Liver (tissue), 9 donors: ENCODE data around the gene PPP2R2D. TPM values are rescaled to one million over a fixed set of nuclear protein-coding genes. Genes with fewer than 3 reads are reported as not detected.

Experiments
- DNase-seq: peaks from one replicate; pipeline ENCODE4 v3.0.0-alpha.2; 2017; ENCODE audit warnings: low spot score
- H3K27ac ChIP-seq, 2 donors: one replicate each; pipeline ENCODE4 v1.7.0; 2013; ENCODE audit warnings: inconsistent platforms in 2 of 2, low read length in 2 of 2, control low read depth in 1 of 2, low read depth in 1 of 2, mild to moderate bottlenecking in 1 of 2
- H3K27me3 ChIP-seq, 4 donors: one replicate each; pipeline versions ENCODE4 v1.6.1 to v1.7.0; 2013; ENCODE audit warnings: low read length in 3 of 4, inconsistent platforms in 1 of 4, mild to moderate bottlenecking in 1 of 4, moderate library complexity in 1 of 4; ENCODE audit not compliant: control insufficient read depth in 4 of 4, insufficient read depth in 4 of 4
- H3K36me3 ChIP-seq, 4 donors: one replicate each; pipeline versions ENCODE4 v1.6.1 to v1.7.0; 2013; ENCODE audit warnings: low read length in 3 of 4, mild to moderate bottlenecking in 3 of 4, low read depth in 1 of 4, moderate library complexity in 1 of 4; ENCODE audit not compliant: control insufficient read depth in 4 of 4, insufficient read depth in 3 of 4
- H3K4me1 ChIP-seq, 4 donors: one replicate each; pipeline versions ENCODE4 v1.6.1 to v1.7.0; 2013; ENCODE audit warnings: low read length in 3 of 4, mild to moderate bottlenecking in 3 of 4, moderate library complexity in 1 of 4; ENCODE audit not compliant: control insufficient read depth in 4 of 4, insufficient read depth in 4 of 4
- H3K4me3 ChIP-seq, 3 donors: one replicate each; pipeline versions ENCODE4 v1.6.1 to v1.7.0; 2013; ENCODE audit warnings: low read length in 3 of 3, control low read depth in 1 of 3, low read depth in 1 of 3, mild to moderate bottlenecking in 1 of 3
- H3K9ac ChIP-seq, 2 donors: one replicate each; pipeline ENCODE4 v1.7.0; 2013; ENCODE audit warnings: low read length in 2 of 2, mild to moderate bottlenecking in 2 of 2, moderate library complexity in 2 of 2, control low read depth in 1 of 2, low read depth in 1 of 2
- H3K9me3 ChIP-seq, 4 donors: one replicate each; pipeline versions ENCODE4 v1.6.1 to v1.7.0; 2013; ENCODE audit warnings: low read length in 3 of 4; ENCODE audit not compliant: control insufficient read depth in 4 of 4
- ATF3 ChIP-seq: IDR thresholded peaks from 2 replicates; pipeline ENCODE4 v1.6.1; 2016; ENCODE audit warnings: antibody characterized with exemption
- CTCF ChIP-seq: fragments of 150-350 bp; IDR thresholded peaks from 2 replicates; pipeline ENCODE4 v1.5.1; 2017; ENCODE audit warnings: improper control_type of control experiment, low read depth, low read length; ENCODE audit not compliant: missing input control
- EGR1 ChIP-seq, 2 donors: IDR thresholded peaks; 2 replicates each; pipeline ENCODE4 v1.6.1; 2016 to 2018; ENCODE audit warnings: antibody characterized with exemption in 2 of 2, low read depth in 2 of 2
- FOXA1 ChIP-seq: IDR thresholded peaks from 2 replicates; pipeline ENCODE4 v1.6.1; 2016; ENCODE audit warnings: antibody characterized with exemption
- FOXA2 ChIP-seq: IDR thresholded peaks from 2 replicates; pipeline ENCODE4 v1.6.1; 2016; ENCODE audit warnings: antibody characterized with exemption
- GABPA ChIP-seq, 2 donors: IDR thresholded peaks in 1 of 2; conservative IDR thresholded peaks in 1 of 2; 2 replicates each; pipeline ENCODE4 v1.6.1; 2016; ENCODE audit warnings: antibody characterized with exemption in 2 of 2, mild to moderate bottlenecking in 1 of 2, moderate library complexity in 1 of 2
- HNF4A ChIP-seq, 2 donors: conservative IDR thresholded peaks; 2 replicates each; pipeline ENCODE4 v1.6.1; 2016; ENCODE audit warnings: antibody characterized with exemption in 2 of 2, mild to moderate bottlenecking in 2 of 2
- HNF4G ChIP-seq: IDR thresholded peaks from 2 replicates; pipeline ENCODE4 v1.6.1; 2016; ENCODE audit warnings: antibody characterized with exemption
- JUND ChIP-seq, 2 donors: IDR thresholded peaks; 2 replicates each; pipeline ENCODE4 v1.6.1; 2016; ENCODE audit warnings: antibody characterized with exemption in 2 of 2
- MAX ChIP-seq: IDR thresholded peaks from 2 replicates; pipeline ENCODE4 v1.6.1; 2016; ENCODE audit warnings: antibody characterized with exemption
- NR2F2 ChIP-seq: IDR thresholded peaks from 2 replicates; pipeline ENCODE4 v1.6.1; 2016; ENCODE audit warnings: antibody characterized with exemption
- RAD21 ChIP-seq, 2 donors: IDR thresholded peaks; 2 replicates each; pipeline ENCODE4 v1.6.1; 2016; ENCODE audit warnings: antibody characterized with exemption in 2 of 2, mild to moderate bottlenecking in 2 of 2
- REST ChIP-seq: IDR thresholded peaks from 2 replicates; pipeline ENCODE4 v1.6.1; 2016; ENCODE audit warnings: antibody characterized with exemption, mild to moderate bottlenecking
- RXRA ChIP-seq, 2 donors: IDR thresholded peaks; 2 replicates each; pipeline ENCODE4 v1.6.1; 2017 to 2018; ENCODE audit warnings: antibody characterized with exemption in 2 of 2, mild to moderate bottlenecking in 1 of 2
- SP1 ChIP-seq: IDR thresholded peaks from 2 replicates; pipeline ENCODE4 v1.6.1; 2018; ENCODE audit warnings: antibody characterized with exemption, mild to moderate bottlenecking
- TAF1 ChIP-seq: conservative IDR thresholded peaks from 2 replicates; pipeline ENCODE4 v1.6.1; 2016; ENCODE audit warnings: antibody characterized with exemption, mild to moderate bottlenecking
- YY1 ChIP-seq: IDR thresholded peaks from 2 replicates; pipeline ENCODE4 v1.6.1; 2016; ENCODE audit warnings: antibody characterized with exemption, mild to moderate bottlenecking
- ZBTB33 ChIP-seq: IDR thresholded peaks from 2 replicates; pipeline ENCODE4 v1.6.1; 2016; ENCODE audit warnings: antibody characterized with exemption
- WGBS: extraction: QIAGEN DNeasy Blood & Tissue Kit; methylation state at CpG from one replicate; pipeline ENCODE4 v1.1.7; 2013; 5-methylcytosine and 5-hydroxymethylcytosine counted together
- polyA plus RNA-seq, 2 donors: library from polyadenylated mRNA; stranded (reverse) in 1 of 2; unstranded in 1 of 2; fragments of 200-250 nt in 1 of 2; fragments of >200 nt in 1 of 2; fragmentation: Nextera tagmentation in 1 of 2; extraction: Ambion mirVana in 1 of 2; gene quantifications; one replicate each; pipeline versions ENCODE4 v1.2.1 to v1.2.3, GENCODE V29; 2013 to 2015
- total RNA-seq, 2 donors: library from RNA; depleted of rRNA; stranded (reverse); fragments of >200 nt; gene quantifications; one replicate each; pipeline ENCODE4 v1.2.3, GENCODE V29; 2014
- donor health status: healthy.
- donor health status: healthy.
- donor health status: healthy.
- donor health status: healthy.
- donor health status: healthy.

The PPP2R2D gene
- total and polyA plus RNA-seq, 4 donors: 5.9 to 20.5 (median 14.3) TPM

GRCh38 chr10:131994435-131994834 lies 93.6 kb downstream of the PPP2R2D start (continued):
- no peak for TF ChIP-seq EGR1 (IDR thresholded peaks at IDR 0.05; ENCODE audit: low read depth in 2 of 2)
- no peak for TF ChIP-seq RXRA (IDR thresholded peaks at IDR 0.05)

GRCh38 chr10:131996466-131997365 lies 95.9 kb downstream of the PPP2R2D start:
- H3K4me3 ChIP-seq: peak overlapping the region in 2 of 3 donors; percentile 1 to 29
- 56% methylated on average over 16 of the region's 16 CpGs for WGBS

GRCh38 chr10:131997366-131998049 lies 96.7 kb downstream of the PPP2R2D start:
- peak; percentile 48 for DNase-seq
- Histone ChIP-seq H3K4me1 (peaks cover 15 to 32% (median 29%) of the 10 kb centered on the region in 4 donors), H3K9ac (peak overlapping the region; percentile 5 to 49), H3K27me3 (no peaks in the 10 kb centered on the region), H3K27ac (peak overlapping the region; percentile 66 to 76), H3K9me3 (no peaks in the 10 kb centered on the region), H3K36me3 (no peaks in the 10 kb centered on the region), H3K4me3 (peak overlapping the region in 1 of 3 donors; percentile 1)
- WGBS: 24% methylated on average over 13 of the region's 13 CpGs
- TF ChIP-seq HNF4A (conservative IDR thresholded peaks at IDR 0.05): peak; percentile 69 to 79
- TF ChIP-seq NR2F2: peak; percentile 60
- TF ChIP-seq TAF1: no peak
- TF ChIP-seq ZBTB33: peak; percentile 54
- TF ChIP-seq RAD21 (IDR thresholded peaks at IDR 0.05): peak; percentile 46 to 51
- peak; percentile 57 for TF ChIP-seq YY1
- peak; percentile 67 to 88 for TF ChIP-seq RXRA (IDR thresholded peaks at IDR 0.05)
- TF ChIP-seq CTCF: no peak
- TF ChIP-seq HNF4G: peak; percentile 42
- peak; percentile 38 for TF ChIP-seq FOXA1
- TF ChIP-seq SP1: peak; percentile 88
- TF ChIP-seq FOXA2: peak; percentile 81
- peak; percentile 65 to 82 for TF ChIP-seq JUND (IDR thresholded peaks at IDR 0.05)
- TF ChIP-seq GABPA (IDR thresholded peaks at IDR 0.05 in 1 of 2, conservative IDR thresholded peaks at IDR 0.05 in 1 of 2): peak in 1 of 2 donors; percentile 46
- peak; percentile 68 for TF ChIP-seq ATF3
- peak; percentile 81 for TF ChIP-seq REST
- TF ChIP-seq MAX: peak; percentile 43

More at GRCh38 chr10:131996466-131997365, 95.9 kb downstream of the PPP2R2D start:
- TF ChIP-seq HNF4A (conservative IDR thresholded peaks at IDR 0.05): peak in 1 of 2 donors; percentile 24
- TF ChIP-seq ATF3: no peak
- peak; percentile 83 to 86 for TF ChIP-seq RXRA (IDR thresholded peaks at IDR 0.05)
- no peak for TF ChIP-seq FOXA1
- peak; percentile 84 for TF ChIP-seq SP1
- TF ChIP-seq RAD21 (IDR thresholded peaks at IDR 0.05): peak in 1 of 2 donors; percentile 17
- peak; percentile 78 for TF ChIP-seq YY1
- TF ChIP-seq EGR1 (IDR thresholded peaks at IDR 0.05; ENCODE audit: low read depth in 2 of 2): no peak
- no peaks in the 10 kb centered on the region for H3K36me3 ChIP-seq
- H3K9me3 ChIP-seq: no peaks in the 10 kb centered on the region
- peak overlapping the region; percentile 66 to 76 for H3K27ac ChIP-seq
- no peak for DNase-seq
- H3K9ac ChIP-seq: peak overlapping the region in 1 of 2 donors; percentile 5
- H3K27me3 ChIP-seq: no peaks in the 10 kb centered on the region
- H3K4me1 ChIP-seq: peaks cover 15 to 32% (median 29%) of the 10 kb centered on the region in 4 donors
